Left lobe of liver (tissue), 2 donors: ENCODE measurements around the gene PROK2. TPM values are rescaled to one million over a fixed set of nuclear protein-coding genes. Genes with fewer than 3 reads are reported as not detected.

ENCODE experiments used
- ATAC-seq: fragments of 200-7000 bp; cut with Tn5 transposase; one replicate; pipeline ENCODE4 v1.9.1; 2020; ENCODE audit warnings: mild to moderate bottlenecking, moderate library complexity
- DNase-seq: peaks from one replicate; pipeline ENCODE4 v3.0.0-alpha.2; 2020; ENCODE audit warnings: low spot score
- total RNA-seq: library from RNA; stranded (reverse); gene quantifications from one replicate; pipeline ENCODE4 v1.2.1, GENCODE V29; 2021
- donor health status: DM: no; HTN: no; CAD: no; lungs with moderate emphysema.
- donor health status: DM: no; HTN: yes; CAD: no.

Gene PROK2
- 0.25 TPM for total RNA-seq

- ATAC-seq, result no peak
- DNase-seq, result peak; percentile 43
Observed at GRCh38 chr3:71784914-71785531, at the start of gene PROK2. TSS of gene PROK2 (minus strand) at chr3:71785148. CDS start at chr3:71785052, 96 bp downstream.

- DNase-seq, result no peak
- ATAC-seq, result no peak
Observed at GRCh38 chr3:71831599-71831998, 46.7 kb upstream of the PROK2 start.

- no peak for ATAC-seq
- no peak for DNase-seq
Observed at GRCh38 chr3:71825551-71826283, 40.8 kb upstream of the PROK2 start.

GRCh38 chr3:71821116-71821515 is 36.2 kb upstream of the PROK2 start:
- no peak for DNase-seq
- ATAC-seq, result no peak

GRCh38 chr3:71817262-71817661 is 32.3 kb upstream of the PROK2 start:
- ATAC-seq, result no peak
- no peak for DNase-seq

- DNase-seq (no peak), ATAC-seq (no peak)
Observed at GRCh38 chr3:71816767-71817156, 31.8 kb upstream of the PROK2 start.

GRCh38 chr3:71815340-71816067 is 30.6 kb upstream of the PROK2 start:
- no peak for ATAC-seq
- DNase-seq, result no peak

- ATAC-seq (no peak), DNase-seq (no peak)
Observed at GRCh38 chr3:71813704-71814103, 28.8 kb upstream of the PROK2 start.

GRCh38 chr3:71813073-71813472 is 28.1 kb upstream of the PROK2 start:
- no peak for ATAC-seq

GRCh38 chr3:71810056-71810455 is 25.1 kb upstream of the PROK2 start:
- no peak for ATAC-seq
- DNase-seq, result no peak

More at GRCh38 chr3:71813073-71813472, 28.1 kb upstream of the PROK2 start:
- DNase-seq, result no peak

GRCh38 chr3:71809321-71810026 is 24.5 kb upstream of the PROK2 start:
- no peak for DNase-seq
- ATAC-seq, result no peak

GRCh38 chr3:71806736-71807135 is 21.8 kb upstream of the PROK2 start:
- no peak for ATAC-seq
- no peak for DNase-seq

GRCh38 chr3:71805691-71806090 is 20.7 kb upstream of the PROK2 start:
- no peak for ATAC-seq
- DNase-seq, result no peak

- peak; percentile 24 for ATAC-seq
- no peak for DNase-seq
Observed at GRCh38 chr3:71805199-71805598, 20.3 kb upstream of the PROK2 start.

GRCh38 chr3:71803248-71803647 is 18.3 kb upstream of the PROK2 start:
- no peak for ATAC-seq
- no peak for DNase-seq

GRCh38 chr3:71801986-71802385 is 17.0 kb upstream of the PROK2 start:
- DNase-seq (no peak), ATAC-seq (no peak)

GRCh38 chr3:71800023-71800422 is 15.1 kb upstream of the PROK2 start:
- no peak for ATAC-seq
- no peak for DNase-seq

- no peak for DNase-seq
- no peak for ATAC-seq
Observed at GRCh38 chr3:71797455-71797854, 12.5 kb upstream of the PROK2 start.

GRCh38 chr3:71796290-71796689 is 11.3 kb upstream of the PROK2 start:
- DNase-seq, result no peak
- peak; percentile 31 for ATAC-seq

GRCh38 chr3:71791634-71792033 is 6.7 kb upstream of the PROK2 start:
- DNase-seq, result no peak
- ATAC-seq, result no peak

- DNase-seq (no peak), ATAC-seq (no peak)
Observed at GRCh38 chr3:71789922-71790321, 5.0 kb upstream of the PROK2 start.
